Neural progenitor cell (in vitro differentiated cells): ENCODE data around the gene TBC1D9. TPM values are rescaled to one million over a fixed set of nuclear protein-coding genes. Genes with fewer than 3 reads are reported as not detected.

Source experiments
- DNase-seq: peaks from one replicate; pipeline ENCODE4 v3.0.0-alpha.2; 2016; ENCODE audit warnings: low spot score
- H2AFZ ChIP-seq: fragments of 200-600 bp; sonication (generic); replicated peaks from 2 replicates; pipeline ENCODE4 v1.6.1; 2016; ENCODE audit warnings: antibody characterized with exemption
- H3F3A ChIP-seq: fragments of 200-600 bp; sonication (generic); 2 replicates; pipeline ENCODE4 v1.6.1; 2016; ENCODE audit warnings: antibody characterized with exemption, low read depth
- H3K27ac ChIP-seq: fragments of 200-600 bp; sonication (generic); 2 replicates; pipeline ENCODE4 v1.5.1; 2016; ENCODE audit warnings: mild to moderate bottlenecking
- H3K27me3 ChIP-seq: fragments of 200-600 bp; sonication (generic); 2 replicates; pipeline ENCODE4 v1.6.1; 2016; ENCODE audit warnings: mild to moderate bottlenecking, moderate library complexity
- H3K36me3 ChIP-seq: fragments of 200-600 bp; sonication (generic); 2 replicates; pipeline ENCODE4 v1.5.1; 2016
- H3K4me1 ChIP-seq: fragments of 200-600 bp; sonication (generic); 2 replicates; pipeline ENCODE4 v1.6.1; 2016; ENCODE audit warnings: mixed run types
- H3K4me2 ChIP-seq: fragments of 200-600 bp; sonication (generic); 2 replicates; pipeline ENCODE4 v1.6.1; 2016
- H3K4me3 ChIP-seq: fragments of 200-600 bp; sonication (generic); 2 replicates; pipeline ENCODE4 v1.5.1; 2016
- H3K79me2 ChIP-seq: fragments of 200-600 bp; sonication (generic); 2 replicates; pipeline ENCODE4 v1.6.1; 2016; ENCODE audit warnings: low read depth
- H3K9ac ChIP-seq: fragments of 200-600 bp; sonication (generic); 2 replicates; pipeline ENCODE4 v1.6.1; 2016
- H3K9me3 ChIP-seq: fragments of 200-600 bp; sonication (generic); 2 replicates; pipeline ENCODE4 v1.5.1; 2016; ENCODE audit warnings: low read depth
- H4K20me1 ChIP-seq: fragments of 200-600 bp; sonication (generic); 2 replicates; pipeline ENCODE4 v1.6.1; 2016; ENCODE audit warnings: low read depth
- H3K27ac Mint-ChIP-seq: 3 replicates; pipeline ENCODE4 v1.8.0; 2021; ENCODE audit warnings: mixed read lengths
- H3K27me3 Mint-ChIP-seq: 2 replicates; pipeline ENCODE4 v1.8.0; 2022; ENCODE audit warnings: low read depth, mild to moderate bottlenecking, inconsistent platforms, moderate library complexity, mixed read lengths; ENCODE audit not compliant: insufficient read depth
- H3K36me3 Mint-ChIP-seq: 3 replicates; pipeline ENCODE4 v1.8.0; 2021; ENCODE audit warnings: mixed read lengths
- H3K4me1 Mint-ChIP-seq: 3 replicates; pipeline ENCODE4 v1.8.0; 2021; ENCODE audit warnings: mixed read lengths
- H3K4me3 Mint-ChIP-seq: 3 replicates; pipeline ENCODE4 v1.8.0; 2021; ENCODE audit warnings: mild to moderate bottlenecking, moderate library complexity, mixed read lengths
- H3K9me3 Mint-ChIP-seq: 3 replicates; pipeline ENCODE4 v1.8.0; 2020; ENCODE audit warnings: mixed read lengths
- CTCF ChIP-seq: fragments of 200-600 bp; sonication (generic); IDR thresholded peaks from 2 replicates; pipeline ENCODE4 v1.5.1; 2017; ENCODE audit warnings: antibody characterized with exemption, mild to moderate bottlenecking
- EZH2 ChIP-seq: fragments of 200-600 bp; sonication (generic); IDR thresholded peaks from 2 replicates; pipeline ENCODE4 v1.6.1; 2017; ENCODE audit warnings: antibody characterized with exemption, mild to moderate bottlenecking, moderate library complexity
- EZH2phosphoT487 ChIP-seq: fragments of 200-600 bp; sonication (generic); IDR thresholded peaks from 2 replicates; pipeline ENCODE4 v1.6.1; 2017; ENCODE audit warnings: antibody characterized with exemption
- total RNA-seq: library from RNA; depleted of rRNA; stranded (reverse); fragments of >200 nt; gene quantifications from 2 replicates; pipeline ENCODE4 v1.2.3, GENCODE V29; 2015; ENCODE audit warnings: low replicate concordance

Gene TBC1D9
- total RNA-seq, 1 donor from 2014 or later: 11.3 TPM

DNA sequence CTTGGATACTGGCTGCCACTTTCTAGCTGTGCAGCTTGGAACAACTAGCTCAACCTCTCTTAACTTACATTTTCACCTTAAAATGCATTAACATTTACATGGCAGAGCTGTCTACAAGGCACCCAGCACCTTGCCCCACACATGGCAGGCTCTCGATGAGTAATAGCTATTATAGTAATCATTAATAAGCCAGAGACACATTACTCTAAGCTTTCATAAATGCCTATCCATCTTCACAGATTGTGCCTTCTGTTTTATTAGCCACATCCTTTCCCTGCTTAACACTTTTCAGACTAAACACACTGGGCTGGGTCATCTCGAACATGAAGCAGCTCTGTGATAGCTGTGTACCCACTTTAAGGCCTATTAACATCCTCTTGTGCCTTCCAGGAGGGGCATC is 103.6 kb downstream of the TBC1D9 start:
- Histone ChIP-seq H3K79me2 (no peaks in the 10 kb centered on the region), H3K4me3 (no peak overlapping the region), H2AFZ (no peak overlapping the region), H3K9ac (no peak overlapping the region), H3K4me2 (no peak overlapping the region), H4K20me1 (no peaks in the 10 kb centered on the region), H3F3A (peaks cover 30% of the 10 kb centered on the region), H3K27ac (peak overlapping the region; percentile 92), H3K9me3 (no peaks in the 10 kb centered on the region), H3K27me3 (no peaks in the 10 kb centered on the region), H3K36me3 (no peaks in the 10 kb centered on the region), H3K4me1 (peaks cover 35% of the 10 kb centered on the region)
- no peak for DNase-seq
- Mint-ChIP-seq H3K27me3 (peaks cover 3% of the 10 kb centered on the region), H3K27ac (peak overlapping the region; percentile 99), H3K4me1 (peaks cover 38% of the 10 kb centered on the region), H3K4me3 (no peak overlapping the region), H3K9me3 (no peaks in the 10 kb centered on the region), H3K36me3 (peaks cover 38% of the 10 kb centered on the region)
- TF ChIP-seq CTCF: no peak
- no peak for TF ChIP-seq EZH2phosphoT487
- no peak for TF ChIP-seq EZH2

DNA sequence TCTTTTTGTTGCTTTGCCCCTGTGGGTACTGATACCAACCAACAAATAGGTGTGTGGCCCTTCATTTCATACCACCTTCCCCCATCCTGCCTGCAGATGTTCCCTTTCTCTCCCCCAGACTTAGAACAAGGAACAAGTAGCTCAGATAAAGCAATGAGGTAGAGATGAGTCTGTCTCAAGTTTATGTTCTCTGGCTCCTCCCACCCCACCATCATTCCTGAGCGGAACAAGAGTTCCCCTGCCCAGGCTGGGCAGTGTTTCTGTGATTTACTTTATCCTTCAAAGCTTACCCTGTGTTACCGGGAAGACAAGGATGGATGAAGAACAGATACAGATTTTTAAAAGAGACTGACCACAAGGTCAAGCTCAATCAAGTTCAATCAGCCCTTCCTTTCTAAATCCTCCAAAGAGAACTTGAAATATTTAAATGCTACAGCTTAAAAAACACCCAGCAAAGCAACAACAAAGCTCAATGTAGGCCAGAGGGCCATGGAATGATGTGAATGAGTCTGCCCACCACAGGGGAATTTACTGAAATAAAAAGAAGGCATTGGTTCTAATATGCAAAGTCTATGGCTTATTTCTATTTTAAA is 107.4 kb downstream of the TBC1D9 start:
- Histone ChIP-seq H2AFZ (no peak overlapping the region), H3K4me1 (peaks cover 29% of the 10 kb centered on the region), H3K4me3 (no peak overlapping the region), H3F3A (peaks cover 12% of the 10 kb centered on the region), H3K36me3 (no peaks in the 10 kb centered on the region), H3K9me3 (no peaks in the 10 kb centered on the region), H3K9ac (no peak overlapping the region), H3K27ac (no peak overlapping the region), H4K20me1 (no peaks in the 10 kb centered on the region), H3K4me2 (no peak overlapping the region), H3K27me3 (no peaks in the 10 kb centered on the region), H3K79me2 (no peaks in the 10 kb centered on the region)
- no peaks in the 10 kb centered on the region for H3K27me3 Mint-ChIP-seq
- TF ChIP-seq CTCF (no peak), EZH2 (no peak), EZH2phosphoT487 (no peak)
- peaks cover 21% of the 10 kb centered on the region for H3K4me1 Mint-ChIP-seq
- H3K9me3 Mint-ChIP-seq: no peaks in the 10 kb centered on the region
- no peak overlapping the region for H3K4me3 Mint-ChIP-seq
- H3K36me3 Mint-ChIP-seq: peaks cover 26% of the 10 kb centered on the region
- DNase-seq: no peak
- H3K27ac Mint-ChIP-seq: no peak overlapping the region

GRCh38 chr4:140645614-140646412 is 110.4 kb downstream of the TBC1D9 start:
- H3K4me2 ChIP-seq: no peak overlapping the region
- DNase-seq: no peak
- H3K4me1 ChIP-seq: peaks cover 29% of the 10 kb centered on the region
- H3K9ac ChIP-seq: no peak overlapping the region
- no peaks in the 10 kb centered on the region for H4K20me1 ChIP-seq
- Mint-ChIP-seq H3K9me3 (no peaks in the 10 kb centered on the region), H3K4me1 (peaks cover 21% of the 10 kb centered on the region), H3K4me3 (no peak overlapping the region), H3K27me3 (no peaks in the 10 kb centered on the region), H3K27ac (peak overlapping the region; percentile 19), H3K36me3 (peaks cover 28% of the 10 kb centered on the region)
- no peak overlapping the region for H3K4me3 ChIP-seq
- no peaks in the 10 kb centered on the region for H3K79me2 ChIP-seq
- no peaks in the 10 kb centered on the region for H3F3A ChIP-seq
- H3K27me3 ChIP-seq: no peaks in the 10 kb centered on the region
- no peaks in the 10 kb centered on the region for H3K9me3 ChIP-seq
- no peak overlapping the region for H2AFZ ChIP-seq
- TF ChIP-seq CTCF (no peak), EZH2 (no peak), EZH2phosphoT487 (no peak)
- no peak overlapping the region for H3K27ac ChIP-seq
- H3K36me3 ChIP-seq: no peaks in the 10 kb centered on the region
